Vagina (tissue), 2 donors: ENCODE data around the gene PARP12. TPM values are rescaled to one million over a fixed set of nuclear protein-coding genes. Genes with fewer than 3 reads are reported as not detected.

Source experiments
- DNase-seq, 2 donors: peaks; one replicate each; pipeline ENCODE4 v3.0.0-alpha.2; 2017; ENCODE audit errors: extremely low spot score in 2 of 2
- H3K27ac ChIP-seq: fragments of 200-600 bp; sonication (generic); one replicate; pipeline ENCODE4 v1.5.1; 2019
- H3K27me3 ChIP-seq: fragments of 200-600 bp; sonication (generic); one replicate; pipeline ENCODE4 v1.5.1; 2019
- H3K36me3 ChIP-seq, 2 donors: fragments of 200-600 bp; sonication (generic); one replicate each; pipeline ENCODE4 v1.5.1; 2017 to 2019
- H3K4me1 ChIP-seq: fragments of 200-600 bp; sonication (generic); one replicate; pipeline ENCODE4 v1.5.1; 2019
- H3K4me3 ChIP-seq, 2 donors: fragments of 200-600 bp; sonication (generic); 1 replicate in 1 of 2; 2 replicates in 1 of 2; pipeline ENCODE4 v1.5.1; 2016 to 2019
- H3K9me3 ChIP-seq: fragments of 200-600 bp; sonication (generic); one replicate; pipeline ENCODE4 v1.5.1; 2019
- POLR2A ChIP-seq, 2 donors: fragments of 450-650 bp; IDR thresholded peaks; one replicate each; pipeline ENCODE4 v1.6.1; 2017; ENCODE audit warnings: antibody characterized with exemption in 2 of 2, mild to moderate bottlenecking in 2 of 2, moderate library complexity in 2 of 2
- POLR2AphosphoS5 ChIP-seq, 2 donors: sonication (generic); formaldehyde crosslinking; IDR thresholded peaks; one replicate each; pipeline ENCODE4 v1.9.0; 2017; ENCODE audit warnings: antibody characterized with exemption in 2 of 2, mild to moderate bottlenecking in 2 of 2, low read depth in 1 of 2; ENCODE audit not compliant: insufficient read depth in 1 of 2
- intact Hi-C: fragments of 100-400 bp; cut with DNase I; formaldehyde crosslinking; loops from one replicate; pipeline ENCODE4 v1.15.1; 2023
- total RNA-seq: library from RNA; depleted of rRNA; stranded (reverse); fragments of >200 nt; gene quantifications from one replicate; pipeline ENCODE4 v1.2.3, GENCODE V29; 2016
- TF ChIP-seq, protein P1 (sequence below), 3 experiments: fragments of 450-650 bp in 2 of 3; fragments of 200-600 bp in 1 of 3; sonication (generic) in 1 of 3; IDR thresholded peaks; one replicate each; pipeline ENCODE4 v1.5.1; 2017 to 2019; ENCODE audit warnings: antibody characterized with exemption in 3 of 3, mild to moderate bottlenecking in 2 of 3, moderate library complexity in 2 of 3

PARP12 gene
- total RNA-seq, 1 donor from 2014 or later = 42.2 TPM

DNA sequence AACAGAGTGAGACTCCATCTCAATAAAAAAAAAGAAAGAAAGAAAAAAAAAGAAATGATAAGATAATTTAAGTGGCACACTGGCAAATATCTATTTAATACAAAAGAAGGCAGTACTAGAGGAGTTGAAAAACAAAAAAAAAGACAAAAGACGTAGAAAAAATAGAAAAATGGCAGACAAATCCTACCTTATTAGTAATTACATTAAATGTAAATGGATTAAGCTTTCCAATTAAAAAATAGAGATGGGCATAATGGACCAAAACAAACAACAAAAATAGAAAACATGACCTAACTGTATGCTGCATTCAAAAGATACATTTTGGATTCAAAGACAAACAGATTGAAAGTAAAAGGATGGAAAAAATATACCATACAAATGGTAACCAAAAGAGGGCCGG, 5.3 kb upstream of the PARP12 start:
- no peaks in the 10 kb centered on the region for H3K36me3 ChIP-seq
- intact Hi-C loops = no loop called here
- H3K27ac ChIP-seq = no peak overlapping the region
- H3K27me3 ChIP-seq = no peaks in the 10 kb centered on the region
- no peak for TF ChIP-seq POLR2A (IDR thresholded peaks at IDR 0.05)
- TF ChIP-seq, protein P1, sequence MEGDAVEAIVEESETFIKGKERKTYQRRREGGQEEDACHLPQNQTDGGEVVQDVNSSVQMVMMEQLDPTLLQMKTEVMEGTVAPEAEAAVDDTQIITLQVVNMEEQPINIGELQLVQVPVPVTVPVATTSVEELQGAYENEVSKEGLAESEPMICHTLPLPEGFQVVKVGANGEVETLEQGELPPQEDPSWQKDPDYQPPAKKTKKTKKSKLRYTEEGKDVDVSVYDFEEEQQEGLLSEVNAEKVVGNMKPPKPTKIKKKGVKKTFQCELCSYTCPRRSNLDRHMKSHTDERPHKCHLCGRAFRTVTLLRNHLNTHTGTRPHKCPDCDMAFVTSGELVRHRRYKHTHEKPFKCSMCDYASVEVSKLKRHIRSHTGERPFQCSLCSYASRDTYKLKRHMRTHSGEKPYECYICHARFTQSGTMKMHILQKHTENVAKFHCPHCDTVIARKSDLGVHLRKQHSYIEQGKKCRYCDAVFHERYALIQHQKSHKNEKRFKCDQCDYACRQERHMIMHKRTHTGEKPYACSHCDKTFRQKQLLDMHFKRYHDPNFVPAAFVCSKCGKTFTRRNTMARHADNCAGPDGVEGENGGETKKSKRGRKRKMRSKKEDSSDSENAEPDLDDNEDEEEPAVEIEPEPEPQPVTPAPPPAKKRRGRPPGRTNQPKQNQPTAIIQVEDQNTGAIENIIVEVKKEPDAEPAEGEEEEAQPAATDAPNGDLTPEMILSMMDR (IDR thresholded peaks at IDR 0.05) = no peak
- no peak for TF ChIP-seq POLR2AphosphoS5 (IDR thresholded peaks at IDR 0.05; ENCODE audit: insufficient read depth in 1 of 2, low read depth in 1 of 2)
- no peaks in the 10 kb centered on the region for H3K9me3 ChIP-seq
- no peaks in the 10 kb centered on the region for H3K4me1 ChIP-seq
- no peak for DNase-seq
- H3K4me3 ChIP-seq = no peak overlapping the region

- no peaks in the 10 kb centered on the region for H3K27me3 ChIP-seq
- H3K9me3 ChIP-seq = no peaks in the 10 kb centered on the region
- TF ChIP-seq POLR2A (IDR thresholded peaks at IDR 0.05) = no peak
- TF ChIP-seq POLR2AphosphoS5 (IDR thresholded peaks at IDR 0.05; ENCODE audit: insufficient read depth in 1 of 2, low read depth in 1 of 2) = no peak
- TF ChIP-seq, protein P1 (IDR thresholded peaks at IDR 0.05) = no peak
- DNase-seq = no peak
- intact Hi-C loops = no loop called here
- H3K4me3 ChIP-seq = no peak overlapping the region
- H3K4me1 ChIP-seq = peaks cover 2% of the 10 kb centered on the region
- H3K27ac ChIP-seq = no peak overlapping the region
- H3K36me3 ChIP-seq = no peaks in the 10 kb centered on the region
Measured at GRCh38 chr7:140067052-140067451, 4.3 kb upstream of the PARP12 start.

DNA sequence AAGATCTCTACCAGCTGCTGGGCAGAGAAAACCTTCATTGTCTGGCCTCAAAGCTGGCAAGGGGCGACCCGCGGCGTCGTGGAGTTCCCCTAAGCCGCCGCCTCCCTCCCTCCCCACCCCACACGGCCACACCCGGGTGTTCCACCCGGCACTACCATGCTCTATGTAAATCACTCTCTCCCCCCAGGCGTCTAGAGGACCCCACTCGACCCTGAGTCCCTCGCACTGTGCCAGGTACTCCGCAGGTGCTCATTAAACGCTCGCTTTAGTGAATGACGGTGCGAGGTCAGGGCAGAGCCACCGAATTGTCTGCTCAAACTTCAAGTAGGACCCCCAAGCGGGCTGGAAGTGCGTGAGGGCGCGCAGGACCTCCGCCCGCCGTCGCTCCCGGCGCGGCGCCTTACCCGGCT, 628 bp downstream of the PARP12 start:
- H3K9me3 ChIP-seq = no peaks in the 10 kb centered on the region

DNA sequence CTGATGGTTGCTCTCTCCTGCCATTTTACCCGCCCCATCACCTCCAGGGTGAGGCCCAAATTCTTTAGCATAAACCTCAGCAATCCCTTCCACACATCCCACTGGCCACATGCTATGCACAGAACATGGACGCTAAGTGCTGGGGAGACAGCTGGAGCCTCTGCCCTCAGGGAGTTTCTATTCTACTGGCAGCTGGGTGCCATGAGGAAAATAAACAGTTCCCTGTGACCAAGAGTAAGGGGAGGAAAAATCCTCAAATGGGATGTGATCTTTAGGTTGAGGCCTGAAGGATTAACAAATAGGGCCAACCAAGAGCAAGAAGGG, 1.2 kb downstream of the PARP12 start:
- Histone ChIP-seq H3K27me3 (no peaks in the 10 kb centered on the region), H3K27ac (peak overlapping the region; percentile 95), H3K36me3 (no peaks in the 10 kb centered on the region), H3K9me3 (no peaks in the 10 kb centered on the region), H3K4me3 (peak overlapping the region; percentile 85 to 93), H3K4me1 (peaks cover 31% of the 10 kb centered on the region)
- DNase-seq = peak in 1 of 2 donors; percentile 86
- TF ChIP-seq POLR2A (IDR thresholded peaks at IDR 0.05) (no peak), POLR2AphosphoS5 (IDR thresholded peaks at IDR 0.05; ENCODE audit: insufficient read depth in 1 of 2, low read depth in 1 of 2) (no peak)
- TF ChIP-seq, protein P1 (IDR thresholded peaks at IDR 0.05) = no peak
- intact Hi-C loops = no loop called here

More for the DNA sequence above, 628 bp downstream of the PARP12 start:
- H3K36me3 ChIP-seq = no peaks in the 10 kb centered on the region
- intact Hi-C loops = no loop called here
- peaks cover 31% of the 10 kb centered on the region for H3K4me1 ChIP-seq
- DNase-seq = no peak
- H3K4me3 ChIP-seq = peak overlapping the region; percentile 85 to 93
- H3K27ac ChIP-seq = peak overlapping the region; percentile 95
- no peaks in the 10 kb centered on the region for H3K27me3 ChIP-seq
- TF ChIP-seq, protein P1 (IDR thresholded peaks at IDR 0.05) = no peak
- TF ChIP-seq POLR2A (IDR thresholded peaks at IDR 0.05) = no peak
- no peak for TF ChIP-seq POLR2AphosphoS5 (IDR thresholded peaks at IDR 0.05; ENCODE audit: insufficient read depth in 1 of 2, low read depth in 1 of 2)

DNA sequence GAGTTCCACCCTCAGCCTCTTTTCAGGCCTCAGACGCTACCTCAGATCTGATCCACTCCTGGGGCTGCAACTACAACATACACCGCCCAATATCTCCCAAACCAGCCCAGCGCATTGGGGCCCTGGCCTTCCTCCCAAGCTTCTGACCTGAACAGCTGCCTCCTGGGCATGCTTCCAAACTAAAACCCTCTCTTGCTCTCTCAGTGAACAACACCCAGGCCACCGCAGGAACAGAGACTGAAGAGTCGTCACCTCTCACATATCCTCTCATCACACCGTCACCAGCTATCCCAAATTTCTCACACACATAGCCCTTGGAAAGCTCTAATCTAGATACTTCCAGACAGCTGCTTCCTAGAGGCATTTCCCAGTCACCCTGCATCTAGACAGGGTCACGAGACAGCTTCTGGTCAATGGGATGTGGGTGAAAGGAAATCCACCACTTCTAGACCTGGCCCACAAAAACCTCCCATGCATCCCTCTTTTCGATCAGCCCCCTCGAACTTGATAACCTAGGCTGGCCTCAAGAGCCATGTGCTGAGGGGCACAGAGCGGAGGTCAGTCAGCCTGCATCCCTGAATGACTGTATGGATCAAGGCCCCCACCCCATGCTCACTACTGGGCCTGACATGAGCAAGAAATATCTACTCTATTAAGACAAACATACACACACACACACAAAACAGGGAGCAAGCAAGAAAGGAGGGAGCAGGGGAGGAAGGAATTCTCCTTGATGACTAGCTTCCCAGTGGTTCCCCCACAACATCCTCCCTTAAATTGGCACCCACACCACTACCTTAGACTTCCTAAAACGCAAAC, 1.8 kb downstream of the PARP12 start:
- Histone ChIP-seq H3K27ac (peak overlapping the region; percentile 95), H3K27me3 (no peaks in the 10 kb centered on the region), H3K36me3 (no peaks in the 10 kb centered on the region), H3K9me3 (no peaks in the 10 kb centered on the region), H3K4me1 (peaks cover 31% of the 10 kb centered on the region), H3K4me3 (peak overlapping the region; percentile 85 to 93)
- TF ChIP-seq, protein P1 (IDR thresholded peaks at IDR 0.05) = no peak
- TF ChIP-seq POLR2A (IDR thresholded peaks at IDR 0.05) (no peak), POLR2AphosphoS5 (IDR thresholded peaks at IDR 0.05; ENCODE audit: insufficient read depth in 1 of 2, low read depth in 1 of 2) (no peak)
- DNase-seq = peak in 1 of 2 donors; percentile 72
- intact Hi-C loops = no loop called here
